SK-N-SH (cell line): Measurements from ENCODE around the gene KIAA0513. TPM values are rescaled to one million over a fixed set of nuclear protein-coding genes. Genes with fewer than 3 reads are reported as not detected.

Experiments used
- CTCF ChIA-PET: fragments of 300-600, 350-600 bp; formaldehyde crosslinking; extraction: SDS; loops from one replicate; lab custom pipeline; 2021; lab: Yijun Ruan, JAX
- POLR2A ChIA-PET: fragments of 350-600 bp; sonication (Branson Sonifier 250); formaldehyde crosslinking; extraction: SDS; loops from one replicate; lab custom pipeline; 2020; ENCODE audit warnings: antibody characterized with exemption, inconsistent platforms; lab: Yijun Ruan, JAX
- DNase-seq: peaks from one replicate; pipeline ENCODE4 v3.0.0; 2012
- H2AFZ ChIP-seq: fragments of 200-600 bp; sonication (generic); 2 replicates; pipeline ENCODE4 v1.8.1; 2016; ENCODE audit warnings: antibody characterized with exemption, mild to moderate bottlenecking, low read depth
- H3F3A ChIP-seq: fragments of 200-600 bp; sonication (generic); replicated peaks from 2 replicates; pipeline ENCODE3; 2016; ENCODE audit warnings: antibody characterized with exemption, mild to moderate bottlenecking; ENCODE audit not compliant: insufficient read depth
- H3K27ac ChIP-seq, 2 experiments: fragments of 200-500 bp in 1 of 2; fragments of 200-600 bp in 1 of 2; sonication (Bioruptor generic) in 1 of 2; sonication (generic), shearing (Covaris generic) in 1 of 2; 2 replicates each; pipeline versions ENCODE4 v1.5.1 to v1.6.1; 2014 to 2016; ENCODE audit warnings: low read depth in 2 of 2, inconsistent platforms in 1 of 2, low read length in 1 of 2, mild to moderate bottlenecking in 1 of 2, mixed read lengths in 1 of 2
- H3K27me3 ChIP-seq: fragments of 200-600 bp; sonication (generic), shearing (Covaris generic); 2 replicates; pipeline ENCODE4 v1.6.1; 2016; ENCODE audit warnings: mixed run types; ENCODE audit not compliant: insufficient read depth
- H3K36me3 ChIP-seq, 2 experiments: fragments of 200-500 bp in 1 of 2; fragments of 200-600 bp in 1 of 2; sonication (Bioruptor generic) in 1 of 2; sonication (generic) in 1 of 2; replicated peaks in 1 of 2; 2 replicates each; pipeline versions ENCODE3 to v1.5.1; 2014 to 2016; ENCODE audit warnings: low read length in 1 of 2, mild to moderate bottlenecking in 1 of 2; ENCODE audit not compliant: insufficient read depth in 2 of 2, control insufficient read depth in 1 of 2
- H3K4me1 ChIP-seq, 2 experiments: fragments of 200-500 bp in 1 of 2; fragments of 200-600 bp in 1 of 2; sonication (Bioruptor generic) in 1 of 2; sonication (generic), shearing (Covaris generic) in 1 of 2; 2 replicates each; pipeline versions ENCODE4 v1.5.1 to v1.6.1; 2014 to 2016; ENCODE audit warnings: low read depth in 1 of 2, low read length in 1 of 2, mixed run types in 1 of 2; ENCODE audit not compliant: insufficient read depth in 2 of 2, control insufficient read depth in 1 of 2
- H3K4me2 ChIP-seq: fragments of 200-600 bp; sonication (generic), shearing (Covaris generic); 2 replicates; pipeline ENCODE4 v1.6.1; 2017; ENCODE audit warnings: mixed run types
- H3K4me3 ChIP-seq, 2 experiments: fragments of 200-500 bp in 1 of 2; fragments of 200-600 bp in 1 of 2; sonication (Bioruptor generic) in 1 of 2; sonication (generic), shearing (Covaris generic) in 1 of 2; 2 replicates each; pipeline versions ENCODE4 v1.5.1 to v1.8.1; 2014 to 2016; ENCODE audit warnings: low read depth in 2 of 2, inconsistent platforms in 1 of 2, low read length in 1 of 2, mild to moderate bottlenecking in 1 of 2, mixed read lengths in 1 of 2, moderate library complexity in 1 of 2
- H3K79me2 ChIP-seq: fragments of 200-600 bp; sonication (generic); 2 replicates; pipeline ENCODE4 v1.8.1; 2017; ENCODE audit warnings: mild to moderate bottlenecking; ENCODE audit not compliant: insufficient read depth
- H3K9ac ChIP-seq: fragments of 200-600 bp; sonication (generic); 2 replicates; pipeline ENCODE4 v1.6.1; 2017; ENCODE audit warnings: mixed run types
- H3K9me2 ChIP-seq: fragments of 200-600 bp; sonication (generic); 2 replicates; pipeline ENCODE4 v1.6.1; 2017; ENCODE audit warnings: mixed run types
- H3K9me3 ChIP-seq: fragments of 200-600 bp; sonication (generic); 2 replicates; pipeline ENCODE4 v1.6.1; 2017; ENCODE audit warnings: mixed run types, mild to moderate bottlenecking, moderate library complexity
- H4K20me1 ChIP-seq: fragments of 200-600 bp; sonication (generic); 2 replicates; pipeline ENCODE4 v1.6.1; 2017; ENCODE audit warnings: mild to moderate bottlenecking, mixed run types; ENCODE audit not compliant: insufficient read depth
- EP300 ChIP-seq, 2 experiments: IDR thresholded peaks; 2 replicates each; pipeline versions ENCODE4 v1.4.0 to v1.6.1; 2012; ENCODE audit warnings: borderline replicate concordance in 1 of 2, low read depth in 1 of 2, low read length in 1 of 2
- EZH2phosphoT487 ChIP-seq: fragments of 200-600 bp; sonication (generic); IDR thresholded peaks from 2 replicates; pipeline ENCODE4 v1.6.1; 2017; ENCODE audit warnings: low read depth, mixed run types, mild to moderate bottlenecking, antibody characterized with exemption, moderate library complexity, borderline replicate concordance
- FOXJ3 ChIP-seq: sonication (generic); formaldehyde crosslinking; IDR thresholded peaks from 2 replicates; pipeline ENCODE4 v1.5.1; 2020; ENCODE audit warnings: mild to moderate bottlenecking, missing genetic modification reagents
- GABPA ChIP-seq: IDR thresholded peaks from 2 replicates; pipeline ENCODE4 v1.4.0; 2012; ENCODE audit warnings: low read depth, mild to moderate bottlenecking
- GATA2 ChIP-seq: sonication (generic); formaldehyde crosslinking; IDR thresholded peaks from 2 replicates; pipeline ENCODE4 v1.5.0; 2020; ENCODE audit warnings: mild to moderate bottlenecking, missing genetic modification reagents
- MEF2A ChIP-seq: IDR thresholded peaks from 2 replicates; pipeline ENCODE4 v1.4.0; 2012; ENCODE audit warnings: low read depth, borderline replicate concordance
- NFIC ChIP-seq: IDR thresholded peaks from 2 replicates; pipeline ENCODE4 v1.4.0; 2012; ENCODE audit warnings: borderline replicate concordance
- POLR2AphosphoS5 ChIP-seq: IDR thresholded peaks from 2 replicates; pipeline ENCODE4 v1.6.1; 2012; ENCODE audit warnings: low read depth, low read length
- RFX5 ChIP-seq: IDR thresholded peaks from 2 replicates; pipeline ENCODE4 v1.6.1; 2012; ENCODE audit warnings: mild to moderate bottlenecking, improper control_type of control experiment, low read length
- RXRA ChIP-seq: IDR thresholded peaks from 2 replicates; pipeline ENCODE4 v1.4.0; 2012; ENCODE audit warnings: low read depth, mild to moderate bottlenecking, borderline replicate concordance
- SIN3A ChIP-seq: IDR thresholded peaks from 2 replicates; pipeline ENCODE4 v1.6.1; 2012; ENCODE audit warnings: low read depth, mild to moderate bottlenecking, low read length, moderate library complexity, borderline replicate concordance
- SMC3 ChIP-seq: IDR thresholded peaks from 2 replicates; pipeline ENCODE4 v1.6.1; 2012; ENCODE audit warnings: low read depth, low read length, improper control_type of control experiment
- TAF1 ChIP-seq: IDR thresholded peaks from 2 replicates; pipeline ENCODE4 v1.6.1; 2012; ENCODE audit warnings: low read depth, mild to moderate bottlenecking, low read length, moderate library complexity, borderline replicate concordance
- TCF12 ChIP-seq: IDR thresholded peaks from 2 replicates; pipeline ENCODE4 v1.4.0; 2012
- TEAD4 ChIP-seq: IDR thresholded peaks from 2 replicates; pipeline ENCODE4 v1.4.0; 2012; ENCODE audit warnings: mild to moderate bottlenecking, borderline replicate concordance; ENCODE audit not compliant: insufficient read depth
- YY1 ChIP-seq: IDR thresholded peaks from 2 replicates; pipeline ENCODE4 v1.4.0; 2012; ENCODE audit warnings: low read depth, mild to moderate bottlenecking
- WGBS: methylation state at CpG from one replicate; pipeline ENCODE4 v1.1.6; 2017; ENCODE audit warnings: low lambda C conversion rate; 5-methylcytosine and 5-hydroxymethylcytosine counted together
- polyA plus RNA-seq, 3 experiments: library from polyadenylated mRNA; depleted of rRNA; stranded (reverse); fragments of >200 nt; gene quantifications; 2 replicates each; pipeline ENCODE4 v1.2.3, GENCODE V29; 2012
- TF ChIP-seq, protein P1 (sequence below): IDR thresholded peaks from 2 replicates; pipeline ENCODE4 v1.4.0; 2012; ENCODE audit warnings: low read depth, borderline replicate concordance
- TF ChIP-seq, protein P2 (sequence below): IDR thresholded peaks from 2 replicates; pipeline ENCODE4; 2012
- TF ChIP-seq, protein P3 (sequence below): IDR thresholded peaks from 2 replicates; pipeline ENCODE4 v1.4.0; 2012; ENCODE audit warnings: low read depth, borderline replicate concordance

KIAA0513 gene
- polyA plus RNA-seq, 1 of the 3 experiments (the other 2 are of a cell fraction): 6.5 TPM

DNA sequence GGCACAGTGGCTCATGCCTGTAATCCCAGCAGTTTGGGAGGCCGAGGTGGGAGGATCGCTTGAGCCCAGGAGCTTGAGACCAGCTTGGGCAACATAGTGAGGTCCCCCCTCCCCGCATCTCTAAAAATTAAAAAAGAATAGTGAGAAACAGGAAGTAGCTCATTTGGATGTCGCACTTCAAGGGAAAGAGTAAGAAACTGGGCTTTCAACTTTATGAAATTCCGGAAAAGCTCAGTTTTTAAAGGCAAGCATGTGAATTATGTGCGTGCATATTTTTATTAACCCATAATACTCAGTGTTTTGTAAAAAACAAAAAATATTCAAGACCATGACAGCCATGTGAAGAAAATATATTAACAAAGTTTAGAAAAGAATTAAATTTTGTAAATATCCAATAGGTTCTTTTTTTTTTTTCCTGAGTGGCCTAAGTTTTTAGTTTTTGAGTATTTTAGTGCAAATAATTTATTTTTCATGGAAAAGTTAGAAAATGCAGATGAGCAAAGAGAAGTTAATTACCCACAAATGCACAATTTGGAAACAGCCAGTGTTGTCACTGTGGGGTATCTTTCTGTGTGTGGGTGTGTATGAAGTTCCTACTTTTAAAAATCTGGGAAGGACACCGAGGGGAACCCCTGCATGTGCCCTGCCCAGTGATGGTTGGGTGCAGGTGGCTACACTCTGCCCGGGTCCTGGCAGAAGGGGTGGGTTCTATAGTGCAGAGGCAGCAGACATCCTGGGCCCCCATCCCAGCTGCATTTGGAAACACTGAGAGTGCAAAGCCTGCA is 44.7 kb downstream of the KIAA0513 start:
- Histone ChIP-seq H3K4me3 (no peak overlapping the region), H3K4me1 (no peaks in the 10 kb centered on the region), H3K27ac (no peak overlapping the region), H2AFZ (no peak overlapping the region), H3K9ac (no peak overlapping the region), H3K79me2 (no peaks in the 10 kb centered on the region), H3F3A (no peaks in the 10 kb centered on the region), H3K27me3 (no peaks in the 10 kb centered on the region), H3K9me3 (no peaks in the 10 kb centered on the region), H3K4me2 (no peak overlapping the region), H3K9me2 (no peaks in the 10 kb centered on the region), H4K20me1 (no peaks in the 10 kb centered on the region), H3K36me3 (peaks cover 0 to 5% of the 10 kb centered on the region in 2 experiments)
- WGBS: 83% methylated on average over 8 of the region's 8 CpGs
- CTCF ChIA-PET: interaction anchor here (0.7 to 2.0 kb wide), 2 partner anchors 14 to 32 kb away, joined by 3 to 8 read pairs; no protein-coding TSS in a partner anchor
- TF ChIP-seq YY1 (no peak), RXRA (no peak), MEF2A (no peak), SIN3A (no peak), RFX5 (no peak), TEAD4 (no peak), TAF1 (no peak), EZH2phosphoT487 (no peak), GABPA (no peak), SMC3 (no peak), NFIC (no peak), TCF12 (no peak), FOXJ3 (no peak), POLR2AphosphoS5 (no peak), GATA2 (CRISPR knock-in tag) (no peak), EP300 (IDR thresholded peaks at IDR 0.05; ENCODE audit: borderline replicate concordance in 1 of 2, low read depth in 1 of 2, low read length in 1 of 2) (no peak)
- TF ChIP-seq, protein P1, sequence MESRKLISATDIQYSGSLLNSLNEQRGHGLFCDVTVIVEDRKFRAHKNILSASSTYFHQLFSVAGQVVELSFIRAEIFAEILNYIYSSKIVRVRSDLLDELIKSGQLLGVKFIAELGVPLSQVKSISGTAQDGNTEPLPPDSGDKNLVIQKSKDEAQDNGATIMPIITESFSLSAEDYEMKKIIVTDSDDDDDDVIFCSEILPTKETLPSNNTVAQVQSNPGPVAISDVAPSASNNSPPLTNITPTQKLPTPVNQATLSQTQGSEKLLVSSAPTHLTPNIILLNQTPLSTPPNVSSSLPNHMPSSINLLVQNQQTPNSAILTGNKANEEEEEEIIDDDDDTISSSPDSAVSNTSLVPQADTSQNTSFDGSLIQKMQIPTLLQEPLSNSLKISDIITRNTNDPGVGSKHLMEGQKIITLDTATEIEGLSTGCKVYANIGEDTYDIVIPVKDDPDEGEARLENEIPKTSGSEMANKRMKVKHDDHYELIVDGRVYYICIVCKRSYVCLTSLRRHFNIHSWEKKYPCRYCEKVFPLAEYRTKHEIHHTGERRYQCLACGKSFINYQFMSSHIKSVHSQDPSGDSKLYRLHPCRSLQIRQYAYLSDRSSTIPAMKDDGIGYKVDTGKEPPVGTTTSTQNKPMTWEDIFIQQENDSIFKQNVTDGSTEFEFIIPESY: no peak
- TF ChIP-seq, protein P2, sequence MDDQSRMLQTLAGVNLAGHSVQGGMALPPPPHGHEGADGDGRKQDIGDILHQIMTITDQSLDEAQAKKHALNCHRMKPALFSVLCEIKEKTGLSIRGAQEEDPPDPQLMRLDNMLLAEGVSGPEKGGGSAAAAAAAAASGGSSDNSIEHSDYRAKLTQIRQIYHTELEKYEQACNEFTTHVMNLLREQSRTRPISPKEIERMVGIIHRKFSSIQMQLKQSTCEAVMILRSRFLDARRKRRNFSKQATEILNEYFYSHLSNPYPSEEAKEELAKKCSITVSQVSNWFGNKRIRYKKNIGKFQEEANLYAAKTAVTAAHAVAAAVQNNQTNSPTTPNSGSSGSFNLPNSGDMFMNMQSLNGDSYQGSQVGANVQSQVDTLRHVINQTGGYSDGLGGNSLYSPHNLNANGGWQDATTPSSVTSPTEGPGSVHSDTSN: no peak
- TF ChIP-seq, protein P3, sequence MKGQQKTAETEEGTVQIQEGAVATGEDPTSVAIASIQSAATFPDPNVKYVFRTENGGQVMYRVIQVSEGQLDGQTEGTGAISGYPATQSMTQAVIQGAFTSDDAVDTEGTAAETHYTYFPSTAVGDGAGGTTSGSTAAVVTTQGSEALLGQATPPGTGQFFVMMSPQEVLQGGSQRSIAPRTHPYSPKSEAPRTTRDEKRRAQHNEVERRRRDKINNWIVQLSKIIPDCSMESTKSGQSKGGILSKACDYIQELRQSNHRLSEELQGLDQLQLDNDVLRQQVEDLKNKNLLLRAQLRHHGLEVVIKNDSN: no peak
- no peak for DNase-seq
- POLR2A ChIA-PET: no interaction called here
